T-helper 17 cell (primary cell): ENCODE measurements around the gene ITGA2B. TPM values are rescaled to one million over a fixed set of nuclear protein-coding genes. Genes with fewer than 3 reads are reported as not detected.

Experiments used
- ATAC-seq: fragments of 150-1000 bp; cut with Tn5 transposase; 2 replicates; pipeline ENCODE4 v1.10.0; 2021; ENCODE audit warnings: mild to moderate bottlenecking, moderate library complexity
- DNase-seq, 3 donors: peaks; one replicate each; pipeline versions ENCODE4 v3.0.0 to v3.0.0-alpha.2; 2020 to 2021
- H3K9me3 ChIP-seq: one replicate; pipeline ENCODE4 v1.7.0; 2013; ENCODE audit warnings: low read length, mild to moderate bottlenecking; ENCODE audit not compliant: control insufficient read depth, poor library complexity, severe bottlenecking
- H3K27ac Mint-ChIP-seq: one replicate; pipeline ENCODE4 v1.8.0; 2022; ENCODE audit warnings: mild to moderate bottlenecking, moderate library complexity, mixed read lengths
- H3K27me3 Mint-ChIP-seq: one replicate; pipeline ENCODE4 v1.8.0; 2022; ENCODE audit warnings: mixed read lengths
- H3K36me3 Mint-ChIP-seq: one replicate; pipeline ENCODE4 v1.8.0; 2022; ENCODE audit warnings: low read depth, mixed read lengths
- H3K4me1 Mint-ChIP-seq: one replicate; pipeline ENCODE4 v1.8.0; 2022; ENCODE audit warnings: mild to moderate bottlenecking, mixed read lengths
- H3K4me3 Mint-ChIP-seq: one replicate; pipeline ENCODE4 v1.8.0; 2022; ENCODE audit warnings: mild to moderate bottlenecking, moderate library complexity, mixed read lengths
- total RNA-seq, 4 donors: library from RNA in 2 of 4; stranded (reverse) in 2 of 4; gene quantifications; one replicate each; pipeline ENCODE4 v1.2.3 and lab custom pipeline; 2022 to 2026

Gene ITGA2B
- total RNA-seq, 2 donors from 2014 or later = 8.9 to 297 TPM

- DNase-seq (no peak), ATAC-seq (peak; percentile 8)
- Mint-ChIP-seq H3K27ac (no peak overlapping the region), H3K27me3 (peaks cover 36% of the 10 kb centered on the region), H3K4me3 (peak overlapping the region; percentile 81), H3K36me3 (no peaks in the 10 kb centered on the region), H3K4me1 (peaks cover 17% of the 10 kb centered on the region)
- no peaks in the 10 kb centered on the region for H3K9me3 ChIP-seq
Measured at GRCh38 chr17:44384823-44385286, 4.6 kb downstream of the ITGA2B start.

- Mint-ChIP-seq H3K4me3 (peak overlapping the region; percentile 81), H3K27ac (no peak overlapping the region), H3K27me3 (peaks cover 33% of the 10 kb centered on the region), H3K36me3 (no peaks in the 10 kb centered on the region), H3K4me1 (peaks cover 16% of the 10 kb centered on the region)
- DNase-seq (no peak), ATAC-seq (no peak)
- H3K9me3 ChIP-seq = no peaks in the 10 kb centered on the region
Measured at GRCh38 chr17:44384281-44384822, 5.1 kb downstream of the ITGA2B start.

GRCh38 chr17:44383861-44384260 is 5.6 kb downstream of the ITGA2B start:
- Mint-ChIP-seq H3K27me3 (peaks cover 32% of the 10 kb centered on the region), H3K36me3 (no peaks in the 10 kb centered on the region), H3K4me1 (peaks cover 15% of the 10 kb centered on the region), H3K27ac (no peak overlapping the region), H3K4me3 (no peak overlapping the region)
- ATAC-seq (no peak), DNase-seq (no peak)
- H3K9me3 ChIP-seq = no peaks in the 10 kb centered on the region

GRCh38 chr17:44383363-44383762 is 6.1 kb downstream of the ITGA2B start:
- Mint-ChIP-seq H3K27me3 (peaks cover 36% of the 10 kb centered on the region), H3K4me1 (peaks cover 15% of the 10 kb centered on the region), H3K4me3 (no peak overlapping the region), H3K36me3 (no peaks in the 10 kb centered on the region), H3K27ac (peak overlapping the region; percentile 67)
- ATAC-seq (no peak), DNase-seq (no peak)
- H3K9me3 ChIP-seq = no peaks in the 10 kb centered on the region

GRCh38 chr17:44382917-44383316 is 6.5 kb downstream of the ITGA2B start:
- Mint-ChIP-seq H3K36me3 (no peaks in the 10 kb centered on the region), H3K4me3 (no peak overlapping the region), H3K27me3 (peaks cover 39% of the 10 kb centered on the region), H3K4me1 (peaks cover 15% of the 10 kb centered on the region), H3K27ac (peak overlapping the region; percentile 67)
- DNase-seq (no peak), ATAC-seq (no peak)
- no peaks in the 10 kb centered on the region for H3K9me3 ChIP-seq

- ATAC-seq (no peak), DNase-seq (no peak)
- H3K36me3 Mint-ChIP-seq = no peaks in the 10 kb centered on the region
- peaks cover 39% of the 10 kb centered on the region for H3K27me3 Mint-ChIP-seq
- no peaks in the 10 kb centered on the region for H3K9me3 ChIP-seq
- no peak overlapping the region for H3K27ac Mint-ChIP-seq
- H3K4me1 Mint-ChIP-seq = peaks cover 15% of the 10 kb centered on the region
- H3K4me3 Mint-ChIP-seq = no peak overlapping the region
Measured at GRCh38 chr17:44381810-44382305, 7.6 kb downstream of the ITGA2B start.

- H3K36me3 Mint-ChIP-seq = no peaks in the 10 kb centered on the region
- no peak for ATAC-seq
- no peaks in the 10 kb centered on the region for H3K9me3 ChIP-seq
- no peak overlapping the region for H3K27ac Mint-ChIP-seq
- H3K4me1 Mint-ChIP-seq = peaks cover 10% of the 10 kb centered on the region
- no peak overlapping the region for H3K4me3 Mint-ChIP-seq
- no peak for DNase-seq
- peaks cover 40% of the 10 kb centered on the region for H3K27me3 Mint-ChIP-seq
Measured at GRCh38 chr17:44380767-44381166, 8.7 kb downstream of the ITGA2B start.

- H3K9me3 ChIP-seq = no peaks in the 10 kb centered on the region
- Mint-ChIP-seq H3K4me3 (no peak overlapping the region), H3K27me3 (peaks cover 41% of the 10 kb centered on the region), H3K4me1 (peaks cover 10% of the 10 kb centered on the region), H3K36me3 (no peaks in the 10 kb centered on the region), H3K27ac (no peak overlapping the region)
- ATAC-seq = no peak
- DNase-seq = no peak
Measured at GRCh38 chr17:44379887-44380286, 9.6 kb downstream of the ITGA2B start.

GRCh38 chr17:44378171-44378705 is 11.2 kb downstream of the ITGA2B start:
- no peaks in the 10 kb centered on the region for H3K36me3 Mint-ChIP-seq
- H3K27me3 Mint-ChIP-seq = peaks cover 41% of the 10 kb centered on the region
- no peak overlapping the region for H3K4me3 Mint-ChIP-seq
- peaks cover 7% of the 10 kb centered on the region for H3K4me1 Mint-ChIP-seq
- ATAC-seq = no peak
- DNase-seq = no peak
- H3K27ac Mint-ChIP-seq = no peak overlapping the region
- no peaks in the 10 kb centered on the region for H3K9me3 ChIP-seq

GRCh38 chr17:44376779-44377178 is 12.7 kb downstream of the ITGA2B start:
- Mint-ChIP-seq H3K27me3 (peaks cover 38% of the 10 kb centered on the region), H3K36me3 (no peaks in the 10 kb centered on the region), H3K4me1 (peaks cover under 1% of the 10 kb centered on the region), H3K27ac (no peak overlapping the region), H3K4me3 (no peak overlapping the region)
- ATAC-seq = no peak
- DNase-seq = no peak
- H3K9me3 ChIP-seq = no peaks in the 10 kb centered on the region

- Mint-ChIP-seq H3K4me3 (no peak overlapping the region), H3K36me3 (no peaks in the 10 kb centered on the region), H3K4me1 (no peaks in the 10 kb centered on the region), H3K27ac (no peak overlapping the region), H3K27me3 (peaks cover 37% of the 10 kb centered on the region)
- peak; percentile 40 for ATAC-seq
- DNase-seq = no peak
- H3K9me3 ChIP-seq = no peaks in the 10 kb centered on the region
Measured at GRCh38 chr17:44376124-44376523, 13.3 kb downstream of the ITGA2B start.

- Mint-ChIP-seq H3K4me1 (no peaks in the 10 kb centered on the region), H3K4me3 (no peak overlapping the region), H3K27me3 (peaks cover 33% of the 10 kb centered on the region), H3K27ac (no peak overlapping the region), H3K36me3 (no peaks in the 10 kb centered on the region)
- no peaks in the 10 kb centered on the region for H3K9me3 ChIP-seq
- DNase-seq (no peak), ATAC-seq (no peak)
Measured at GRCh38 chr17:44375196-44376017, 14.0 kb downstream of the ITGA2B start.

- no peaks in the 10 kb centered on the region for H3K36me3 Mint-ChIP-seq
- peaks cover 36% of the 10 kb centered on the region for H3K27me3 Mint-ChIP-seq
- no peak overlapping the region for H3K27ac Mint-ChIP-seq
- H3K4me1 Mint-ChIP-seq = no peaks in the 10 kb centered on the region
- ATAC-seq (no peak), DNase-seq (no peak)
- no peak overlapping the region for H3K4me3 Mint-ChIP-seq
- no peaks in the 10 kb centered on the region for H3K9me3 ChIP-seq
Measured at GRCh38 chr17:44374306-44375195, 14.9 kb downstream of the ITGA2B start.
